ENCODE results near the gene SLC47A1. TPM values are rescaled to one million over a fixed set of nuclear protein-coding genes. Genes with fewer than 3 reads are reported as not detected.
A peak's percentile ranks its signal among the peaks of the same experiment; 100 is the strongest.
"Not testable (repeated sequence)": the region's sequence is repeated elsewhere in the genome, so short reads cannot be mapped to it uniquely, and the experiment has no call there.

The SLC47A1 gene
- total RNA-seq, 1 experiment from 2014 or later = 7.2 TPM

DNA sequence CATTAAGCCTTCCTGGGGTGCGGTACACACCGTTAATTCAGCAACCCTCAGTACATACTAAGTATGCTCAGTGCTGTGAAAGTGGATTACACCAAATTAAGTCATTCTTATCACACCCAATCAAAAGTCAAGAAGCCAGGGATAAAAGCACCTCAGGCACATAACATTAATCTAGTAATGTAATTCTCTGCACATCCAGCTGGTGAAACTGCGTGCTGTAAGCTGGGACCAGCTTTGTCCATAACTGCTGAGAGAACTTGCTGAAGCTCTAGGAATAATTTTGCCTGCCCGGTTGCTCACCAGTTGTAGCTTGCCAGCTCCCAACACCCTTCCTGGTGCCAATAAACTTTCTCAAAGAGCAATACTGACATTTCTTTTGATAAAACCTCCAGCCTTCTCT is 44.9 kb downstream of the SLC47A1 start:
- in situ Hi-C loops (cut with HindIII; ENCODE audit: low pct_unique_long_range_greater_than_20kb, low sequenced_read_pairs) = no loop called here
- DNase-seq (ENCODE audit: low read depth) = no peak

GRCh38 chr17:19579192-19579761 is 45.6 kb downstream of the SLC47A1 start:
- in situ Hi-C loops (cut with HindIII; ENCODE audit: low pct_unique_long_range_greater_than_20kb, low sequenced_read_pairs) = no loop called here
- DNase-seq (ENCODE audit: low read depth) = no peak

GRCh38 chr17:19579867-19580565 is 46.4 kb downstream of the SLC47A1 start:
- in situ Hi-C loops (cut with HindIII; ENCODE audit: low pct_unique_long_range_greater_than_20kb, low sequenced_read_pairs) = no loop called here
- DNase-seq (ENCODE audit: low read depth) = no peak

- DNase-seq (ENCODE audit: low read depth); in situ Hi-C loops (cut with HindIII; ENCODE audit: low pct_unique_long_range_greater_than_20kb, low sequenced_read_pairs): not testable (repeated sequence)
These were observed 46.9 kb downstream of the SLC47A1 start for GRCh38 chr17:19580566-19580920.

DNA sequence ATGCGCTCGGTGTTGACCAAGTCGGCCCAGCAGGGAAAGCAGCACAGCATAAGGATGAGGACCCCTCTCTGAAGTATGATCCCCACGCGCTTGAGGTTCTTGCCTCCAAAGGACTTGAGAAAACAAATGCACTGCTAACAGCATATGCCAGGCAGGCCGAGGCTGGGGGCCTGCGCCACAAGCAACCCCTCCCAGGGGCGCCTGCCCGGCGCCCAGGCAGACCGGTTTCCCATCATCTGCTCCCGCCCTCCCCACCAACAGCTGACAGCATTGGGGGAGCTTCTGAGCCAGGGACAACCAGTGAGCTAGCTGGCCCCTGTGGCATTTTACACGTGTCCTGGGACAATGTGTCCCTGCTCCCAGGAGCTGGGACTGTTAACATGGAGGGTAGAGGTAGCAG is 48.5 kb downstream of the SLC47A1 start:
- in situ Hi-C loops (cut with HindIII; ENCODE audit: low pct_unique_long_range_greater_than_20kb, low sequenced_read_pairs); DNase-seq (ENCODE audit: low read depth): not testable (repeated sequence)

DNA sequence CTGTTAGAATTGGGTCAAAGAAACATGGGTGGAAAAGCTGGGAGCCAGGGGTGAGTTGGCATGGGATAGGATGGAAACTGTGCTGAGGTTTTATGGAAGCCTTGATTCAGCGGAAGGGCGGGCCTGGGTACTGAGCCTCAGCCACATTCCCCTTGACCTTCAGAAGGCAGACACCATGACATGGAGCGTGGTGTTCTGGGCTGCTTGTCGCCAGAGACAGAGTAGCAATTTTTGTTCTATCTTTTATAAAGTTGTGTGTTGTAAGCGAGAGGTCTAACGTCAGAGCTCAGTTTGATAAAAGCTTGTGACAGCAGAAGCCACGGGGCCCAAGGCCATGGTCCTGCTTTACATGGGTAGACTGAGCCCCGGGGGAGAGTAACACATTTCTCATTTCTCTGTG is 50.2 kb downstream of the SLC47A1 start:
- in situ Hi-C loops (cut with HindIII; ENCODE audit: low pct_unique_long_range_greater_than_20kb, low sequenced_read_pairs) = no loop called here

GRCh38 chr17:19590451-19590850 is 56.8 kb downstream of the SLC47A1 start:
- no peak for DNase-seq (ENCODE audit: low read depth)
- in situ Hi-C loops (cut with HindIII; ENCODE audit: low pct_unique_long_range_greater_than_20kb, low sequenced_read_pairs) = no loop called here

More for the DNA sequence above, 50.2 kb downstream of the SLC47A1 start:
- no peak for DNase-seq (ENCODE audit: low read depth)

- DNase-seq (ENCODE audit: low read depth) = no peak
- in situ Hi-C loops (cut with HindIII; ENCODE audit: low pct_unique_long_range_greater_than_20kb, low sequenced_read_pairs) = no loop called here
These were observed 57.4 kb downstream of the SLC47A1 start for GRCh38 chr17:19590912-19591551.

GRCh38 chr17:19592316-19592715 is 58.7 kb downstream of the SLC47A1 start:
- no peak for DNase-seq (ENCODE audit: low read depth)
- in situ Hi-C loops (cut with HindIII; ENCODE audit: low pct_unique_long_range_greater_than_20kb, low sequenced_read_pairs) = no loop called here

DNA sequence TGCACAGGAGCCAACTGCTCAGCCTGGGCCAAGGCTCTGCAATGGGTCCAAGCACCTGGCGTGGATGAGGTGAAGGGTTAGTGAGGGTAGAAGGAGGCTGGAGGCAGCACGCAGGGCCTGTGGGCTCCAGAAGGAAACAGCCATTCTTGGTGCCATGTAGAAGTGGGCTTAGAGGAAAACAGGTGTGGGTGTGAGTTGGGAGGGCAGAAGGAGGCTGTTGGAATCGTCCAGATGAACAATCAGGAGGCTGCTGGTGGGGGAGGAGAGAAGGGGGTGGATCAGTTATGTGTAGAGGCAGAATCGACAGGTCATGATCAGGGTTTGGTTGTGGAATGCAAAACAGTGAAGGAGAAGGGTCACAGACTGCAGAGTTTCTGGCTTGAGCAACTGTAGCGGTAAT is 63.2 kb downstream of the SLC47A1 start:
- in situ Hi-C loops (cut with HindIII; ENCODE audit: low pct_unique_long_range_greater_than_20kb, low sequenced_read_pairs) = no loop called here
- no peak for DNase-seq (ENCODE audit: low read depth)

DNA sequence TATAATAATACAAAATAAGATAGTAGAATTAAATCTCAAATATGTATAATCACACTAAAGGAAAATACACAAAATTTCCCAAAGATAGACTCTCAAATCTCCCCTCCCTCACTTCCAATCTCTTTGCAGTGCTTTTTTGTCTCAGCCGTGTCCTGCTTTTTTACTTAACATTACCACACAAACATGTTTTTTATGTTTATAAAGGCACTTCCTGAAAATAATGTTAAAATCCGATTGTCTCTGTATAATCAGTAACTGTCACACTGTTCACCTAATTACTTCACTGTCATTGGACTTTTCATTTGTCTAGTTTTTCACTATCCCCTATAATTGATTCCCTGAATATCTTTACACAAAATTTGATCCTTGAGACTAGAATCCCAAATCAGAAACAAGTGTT is 76.7 kb downstream of the SLC47A1 start:
- in situ Hi-C loops (cut with HindIII; ENCODE audit: low pct_unique_long_range_greater_than_20kb, low sequenced_read_pairs) = no loop called here

DNA sequence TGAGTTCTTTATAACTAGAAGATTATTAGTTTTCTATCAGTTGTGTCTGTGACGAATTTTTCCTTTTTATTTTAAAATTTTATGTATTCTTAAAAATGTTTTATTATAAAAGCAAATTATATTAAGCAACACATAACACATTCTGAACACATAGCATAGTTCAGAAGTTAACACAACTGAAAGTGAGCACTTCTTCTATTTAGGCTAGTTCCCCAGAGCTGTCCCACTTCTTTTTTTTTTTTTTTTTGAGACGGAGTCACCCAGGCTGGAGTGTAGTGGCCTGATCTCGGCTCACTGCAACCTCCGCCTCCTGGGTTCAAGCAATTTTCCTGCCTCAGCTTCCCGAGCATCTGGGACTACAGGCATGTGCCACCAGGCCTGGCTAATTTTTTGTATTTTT is 77.2 kb downstream of the SLC47A1 start:
- DNase-seq (ENCODE audit: low read depth) = no peak
- in situ Hi-C loops (cut with HindIII; ENCODE audit: low pct_unique_long_range_greater_than_20kb, low sequenced_read_pairs) = no loop called here

More for the DNA sequence above, 76.7 kb downstream of the SLC47A1 start:
- DNase-seq (ENCODE audit: low read depth) = no peak

- DNase-seq (ENCODE audit: low read depth) = no peak
- in situ Hi-C loops (cut with HindIII; ENCODE audit: low pct_unique_long_range_greater_than_20kb, low sequenced_read_pairs) = no loop called here
These were observed 80.3 kb downstream of the SLC47A1 start for GRCh38 chr17:19613979-19614378.

DNA sequence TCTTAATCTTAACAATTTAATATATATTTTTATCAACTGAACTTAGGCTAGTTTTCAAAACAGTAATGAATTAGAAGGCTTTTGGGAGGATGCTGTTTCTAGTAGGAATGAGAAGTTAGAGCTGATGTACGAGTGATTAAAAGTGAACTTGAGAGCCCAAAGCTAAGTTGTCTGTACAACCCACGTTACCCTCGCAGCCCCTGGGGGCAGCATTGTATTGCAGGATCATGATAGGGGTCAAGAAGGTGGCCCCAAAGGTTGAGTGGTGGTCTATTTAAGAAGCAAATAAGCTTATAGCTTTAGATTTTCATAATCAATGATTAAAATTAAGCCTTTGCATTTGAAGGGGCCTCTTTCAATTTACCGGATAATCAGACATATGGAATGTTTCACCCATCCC is 81.2 kb downstream of the SLC47A1 start:
- DNase-seq (ENCODE audit: low read depth) = no peak

DNA sequence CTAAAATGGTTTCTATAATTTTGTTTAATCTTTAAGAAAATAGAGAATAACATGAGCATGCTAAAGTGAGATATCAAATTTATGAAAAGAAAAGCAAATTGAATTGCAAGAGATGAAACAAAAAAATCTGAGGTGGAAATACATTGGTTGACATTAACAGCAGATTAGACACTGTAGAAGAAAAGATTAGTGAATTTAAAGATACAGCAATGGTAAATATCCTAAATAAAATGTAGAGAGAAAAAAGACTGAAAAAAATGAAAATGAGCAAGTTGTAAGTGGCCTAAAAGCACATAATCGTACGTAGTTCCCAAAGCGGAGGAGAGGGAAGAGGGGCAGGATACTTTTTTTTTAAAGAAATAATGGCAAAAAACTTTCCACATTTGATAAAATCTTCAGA is 84.4 kb downstream of the SLC47A1 start:
- no peak for DNase-seq (ENCODE audit: low read depth)
- in situ Hi-C loops (cut with HindIII; ENCODE audit: low pct_unique_long_range_greater_than_20kb, low sequenced_read_pairs) = no loop called here

More for the DNA sequence above, 81.2 kb downstream of the SLC47A1 start:
- in situ Hi-C loops (cut with HindIII; ENCODE audit: low pct_unique_long_range_greater_than_20kb, low sequenced_read_pairs) = no loop called here

DNA sequence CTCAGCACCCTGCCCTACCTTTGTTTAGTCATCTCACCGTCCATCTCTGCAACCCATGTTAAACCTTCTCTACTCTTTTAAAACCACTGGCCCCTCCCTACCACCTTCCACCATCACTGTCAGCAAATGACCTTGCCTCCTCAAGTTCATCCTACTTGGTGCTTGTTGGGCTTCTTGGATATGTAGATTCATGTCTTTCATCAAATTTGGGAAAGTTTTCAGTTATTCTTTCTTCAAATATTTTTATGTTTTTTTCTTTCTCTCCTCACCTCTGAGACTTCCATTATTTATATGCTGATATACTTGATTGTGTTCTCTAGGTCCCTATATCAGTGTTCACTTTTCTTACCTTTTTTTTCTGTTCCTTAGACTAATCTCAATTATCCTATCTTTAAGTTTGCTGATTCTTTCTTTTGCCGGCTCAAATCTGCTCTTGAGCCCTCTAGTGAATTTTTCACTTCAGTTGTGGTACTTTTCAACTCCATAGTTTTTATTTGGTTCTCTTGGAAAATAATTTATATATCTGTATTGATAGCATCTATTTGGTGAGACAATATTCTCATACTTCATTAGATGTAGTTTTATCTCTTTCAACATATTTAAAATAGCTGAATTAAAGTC is 86.2 kb downstream of the SLC47A1 start:
- in situ Hi-C loops (cut with HindIII; ENCODE audit: low pct_unique_long_range_greater_than_20kb, low sequenced_read_pairs) = no loop called here
- peak; percentile 12 for DNase-seq (ENCODE audit: low read depth)

DNA sequence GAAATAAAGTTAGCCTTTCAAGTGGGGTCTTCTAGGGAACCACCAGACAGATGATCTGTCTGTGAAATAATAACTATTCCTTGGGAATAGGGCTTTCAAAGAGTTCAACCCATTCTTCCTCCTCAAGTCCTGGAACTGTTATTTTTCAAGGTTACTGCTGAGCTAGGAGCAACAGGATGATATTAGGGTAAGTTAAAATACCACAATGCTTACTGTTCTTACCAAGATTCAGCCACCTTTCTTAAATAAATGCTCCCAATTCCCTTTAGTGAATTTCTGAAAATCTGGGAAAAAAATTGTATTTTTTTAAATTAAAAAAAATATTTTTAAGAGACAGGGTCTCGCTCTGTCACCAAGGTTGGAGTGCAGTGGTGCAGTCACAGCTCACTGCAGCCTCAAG is 88.0 kb downstream of the SLC47A1 start:
- DNase-seq (ENCODE audit: low read depth) = no peak
- in situ Hi-C loops (cut with HindIII; ENCODE audit: low pct_unique_long_range_greater_than_20kb, low sequenced_read_pairs) = no loop called here

GRCh38 chr17:19626079-19626478 is 92.4 kb downstream of the SLC47A1 start:
- DNase-seq (ENCODE audit: low read depth) = no peak
- in situ Hi-C loops (cut with HindIII; ENCODE audit: low pct_unique_long_range_greater_than_20kb, low sequenced_read_pairs) = no loop called here
